ENCODE data around the gene NIF3L1. TPM values are rescaled to one million over a fixed set of nuclear protein-coding genes. Genes with fewer than 3 reads are reported as not detected.

The NIF3L1 gene
- total and polyA plus RNA-seq, 10 of the 15 experiments (the other 5 are each of a cell fraction or from before 2014, with no cell fraction given): 27.6 to 95.9 (median 53.8) TPM

DNA sequence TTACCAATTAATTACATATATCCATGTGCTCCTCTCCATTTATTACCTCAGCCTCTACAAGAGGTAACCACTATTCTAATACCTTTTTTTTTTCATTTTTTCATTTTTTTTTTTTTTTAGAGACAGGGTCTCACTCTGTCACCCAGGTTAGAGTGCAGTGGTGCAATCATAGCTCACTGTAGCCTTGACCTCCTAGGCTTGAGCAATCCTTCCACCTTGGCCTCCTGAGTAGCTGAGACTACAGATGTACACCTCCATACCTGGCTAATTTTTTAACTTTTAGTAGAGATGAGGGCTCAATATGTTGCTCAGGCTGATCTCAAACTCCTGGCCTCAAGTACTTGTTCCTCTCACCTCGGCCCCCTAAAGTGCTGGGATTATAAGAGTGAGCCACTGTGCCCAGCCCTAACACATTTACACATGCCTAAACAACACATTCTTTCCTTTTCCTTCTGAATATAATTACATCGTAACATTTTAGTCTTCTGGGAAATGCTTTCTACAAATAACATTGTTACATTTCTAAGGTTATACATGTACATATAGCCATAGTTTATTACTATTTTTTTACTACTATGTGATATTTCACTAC, 10.8 kb upstream of the NIF3L1 start:
- Histone ChIP-seq H3K4me2 (ENCODE audit: control insufficient read depth, insufficient read depth) (no peak overlapping the region), H2AFZ (ENCODE audit: control insufficient read depth, low read depth, low read length) (no peak overlapping the region), H3K27me3 (replicated peaks in 1 of 2; ENCODE audit: control insufficient read depth in 2 of 2, insufficient read depth in 2 of 2, low read length in 1 of 2) (no peaks in the 10 kb centered on the region), H3K9ac (ENCODE audit: control insufficient read depth, insufficient read depth, low read length) (no peak overlapping the region), H3K79me2 (ENCODE audit: control insufficient read depth, insufficient read depth, low read length) (no peaks in the 10 kb centered on the region), H4K20me1 (ENCODE audit: control insufficient read depth, insufficient read depth) (no peaks in the 10 kb centered on the region), H3K4me1 (ENCODE audit: control insufficient read depth, insufficient read depth, low read length) (no peaks in the 10 kb centered on the region), H3K9me3 (replicated peaks; ENCODE audit: control insufficient read depth, insufficient read depth, low read length) (no peaks in the 10 kb centered on the region), H3K4me3 (no peak overlapping the region), H3K27ac (ENCODE audit: control insufficient read depth, insufficient read depth) (no peak overlapping the region), H3K36me3 (ENCODE audit: control insufficient read depth in 2 of 2, insufficient read depth in 2 of 2, low read length in 1 of 2) (peaks cover 1 to 20% of the 10 kb centered on the region in 2 experiments; a peak in 3 of 4 replicates)
- SMC1A ChIA-PET (ENCODE audit: uncharacterized antibody, unreplicated experiment): interaction anchor here (0.6 to 1.4 kb wide), 3 partner anchors 9 to 134 kb away, joined by 3 to 4 read pairs (median 3); no protein-coding TSS in a partner anchor
- RAD21 ChIA-PET (ENCODE audit: unreplicated experiment): interaction anchor here (0.7 kb wide), 1 partner anchor 354 kb away, joined by 4 read pairs; no protein-coding TSS in a partner anchor
- CTCF ChIA-PET: interaction anchor here (0.9 to 1.1 kb wide), 2 partner anchors 11 to 23 kb away, joined by 3 to 4 read pairs; partner anchors contain the start of gene NIF3L1
- WGBS (ENCODE audit: insufficient coverage, insufficient replicate concordance, low lambda C conversion rate, missing lambda C conversion rate): 96% methylated on average over 2 of the region's 2 CpGs
- in situ Hi-C loops (cut with MboI) (no loop called here), intact Hi-C loops (cut with micrococcal nuclease; ENCODE audit: unreplicated experiment) (no loop called here)
- no TSS peak for BruUV-seq (replicated peaks)
- no peak for ATAC-seq
- DNase-seq (ENCODE audit: low read depth, low spot score): no peak
- FAIRE-seq: no peak
- POLR2A ChIA-PET: no interaction called here
- TF ChIP-seq ZBTB11 (CRISPR knock-in tag; IDR thresholded peaks at IDR 0.05) (no peak), MYB (IDR thresholded peaks at IDR 0.05; ENCODE audit: borderline replicate concordance, low read depth, low read length) (no peak), SMAD5 (IDR thresholded peaks at IDR 0.05; ENCODE audit: low read depth) (no peak), IKZF2 (IDR thresholded peaks at IDR 0.05) (no peak), IRF4 (IDR thresholded peaks at IDR 0.05; ENCODE audit: low read depth, low read length) (no peak), CEBPZ (IDR thresholded peaks at IDR 0.05; ENCODE audit: low read depth, low read length) (no peak), CREB1 (IDR thresholded peaks at IDR 0.05; ENCODE audit: low read depth) (no peak), TARDBP (IDR thresholded peaks at IDR 0.05; ENCODE audit: borderline replicate concordance) (no peak), EZH2 (IDR thresholded peaks at IDR 0.05; ENCODE audit: borderline replicate concordance, control insufficient read depth, low read depth, low read length) (no peak), TAF1 (IDR thresholded peaks at IDR 0.05; ENCODE audit: borderline replicate concordance, low read depth, low read length) (no peak), ZNF687 (IDR thresholded peaks at IDR 0.05) (no peak)
- TF ChIP-seq, protein P1, sequence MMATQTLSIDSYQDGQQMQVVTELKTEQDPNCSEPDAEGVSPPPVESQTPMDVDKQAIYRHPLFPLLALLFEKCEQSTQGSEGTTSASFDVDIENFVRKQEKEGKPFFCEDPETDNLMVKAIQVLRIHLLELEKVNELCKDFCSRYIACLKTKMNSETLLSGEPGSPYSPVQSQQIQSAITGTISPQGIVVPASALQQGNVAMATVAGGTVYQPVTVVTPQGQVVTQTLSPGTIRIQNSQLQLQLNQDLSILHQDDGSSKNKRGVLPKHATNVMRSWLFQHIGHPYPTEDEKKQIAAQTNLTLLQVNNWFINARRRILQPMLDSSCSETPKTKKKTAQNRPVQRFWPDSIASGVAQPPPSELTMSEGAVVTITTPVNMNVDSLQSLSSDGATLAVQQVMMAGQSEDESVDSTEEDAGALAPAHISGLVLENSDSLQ (IDR thresholded peaks at IDR 0.05): no peak
